ENCODE results near the gene SLC33A1.
"Not testable (repeated sequence)": the region's sequence is repeated elsewhere in the genome, so short reads cannot be mapped to it uniquely, and the experiment has no call there.

The SLC33A1 gene

GRCh38 chr3:155854141-155854940 lies at the start of gene SLC33A1:
Gene SLC33A1, minus strand, starts transcription at chr3:155854427. Its CDS starts 430 bp downstream, at chr3:155853997.
- peak; percentile 96 for DNase-seq

GRCh38 chr3:155895379-155895900 lies 41.2 kb upstream of the SLC33A1 start:
- no peak for DNase-seq

GRCh38 chr3:155891321-155891720 lies 37.1 kb upstream of the SLC33A1 start:
- DNase-seq = no peak

GRCh38 chr3:155890671-155891190 lies 36.5 kb upstream of the SLC33A1 start:
- DNase-seq = no peak

GRCh38 chr3:155889952-155890351 lies 35.7 kb upstream of the SLC33A1 start:
- DNase-seq = no peak

GRCh38 chr3:155889212-155889611 lies 35.0 kb upstream of the SLC33A1 start:
- DNase-seq = no peak

GRCh38 chr3:155886915-155887314 lies 32.7 kb upstream of the SLC33A1 start:
- no peak for DNase-seq

- DNase-seq = not testable (repeated sequence)
Measured at GRCh38 chr3:155886348-155886747, 32.1 kb upstream of the SLC33A1 start.

- DNase-seq = no peak
Measured at GRCh38 chr3:155885292-155885691, 31.1 kb upstream of the SLC33A1 start.

- DNase-seq = no peak
Measured at GRCh38 chr3:155884292-155884691, 30.1 kb upstream of the SLC33A1 start.

- DNase-seq = no peak
Measured at GRCh38 chr3:155880286-155880685, 26.1 kb upstream of the SLC33A1 start.

- DNase-seq = no peak
Measured at GRCh38 chr3:155876503-155876902, 22.3 kb upstream of the SLC33A1 start.

GRCh38 chr3:155876037-155876436 lies 21.8 kb upstream of the SLC33A1 start:
- DNase-seq = no peak

GRCh38 chr3:155872904-155873646 lies 18.8 kb upstream of the SLC33A1 start:
- no peak for DNase-seq

GRCh38 chr3:155871746-155872158 lies 17.5 kb upstream of the SLC33A1 start:
- no peak for DNase-seq

GRCh38 chr3:155870945-155871745 lies 16.9 kb upstream of the SLC33A1 start:
- peak; percentile 11 for DNase-seq

GRCh38 chr3:155870133-155870944 lies 16.1 kb upstream of the SLC33A1 start, which contains the start of gene GMPS:
Gene GMPS, plus strand, starts transcription at chr3:155870650. Its CDS starts 221 bp downstream, at chr3:155870871.
- DNase-seq = peak; percentile 95

- no peak for DNase-seq
Measured at GRCh38 chr3:155869691-155870090, 15.5 kb upstream of the SLC33A1 start.

- DNase-seq = no peak
Measured at GRCh38 chr3:155863072-155863784, 9.0 kb upstream of the SLC33A1 start.

- not testable (repeated sequence) for DNase-seq
Measured at GRCh38 chr3:155862290-155862982, 8.2 kb upstream of the SLC33A1 start.

Measured in NCI-H510A (cell line).